NCI-H2227 treated with DMSO at 0.1 percent for 48 hours (cell line): ENCODE measurements around the gene OSBPL2.

Source experiments
- DNase-seq: peaks from one replicate; lab custom pipeline; 2025; lab: John Stamatoyannopoulos, UW

Gene OSBPL2

DNA sequence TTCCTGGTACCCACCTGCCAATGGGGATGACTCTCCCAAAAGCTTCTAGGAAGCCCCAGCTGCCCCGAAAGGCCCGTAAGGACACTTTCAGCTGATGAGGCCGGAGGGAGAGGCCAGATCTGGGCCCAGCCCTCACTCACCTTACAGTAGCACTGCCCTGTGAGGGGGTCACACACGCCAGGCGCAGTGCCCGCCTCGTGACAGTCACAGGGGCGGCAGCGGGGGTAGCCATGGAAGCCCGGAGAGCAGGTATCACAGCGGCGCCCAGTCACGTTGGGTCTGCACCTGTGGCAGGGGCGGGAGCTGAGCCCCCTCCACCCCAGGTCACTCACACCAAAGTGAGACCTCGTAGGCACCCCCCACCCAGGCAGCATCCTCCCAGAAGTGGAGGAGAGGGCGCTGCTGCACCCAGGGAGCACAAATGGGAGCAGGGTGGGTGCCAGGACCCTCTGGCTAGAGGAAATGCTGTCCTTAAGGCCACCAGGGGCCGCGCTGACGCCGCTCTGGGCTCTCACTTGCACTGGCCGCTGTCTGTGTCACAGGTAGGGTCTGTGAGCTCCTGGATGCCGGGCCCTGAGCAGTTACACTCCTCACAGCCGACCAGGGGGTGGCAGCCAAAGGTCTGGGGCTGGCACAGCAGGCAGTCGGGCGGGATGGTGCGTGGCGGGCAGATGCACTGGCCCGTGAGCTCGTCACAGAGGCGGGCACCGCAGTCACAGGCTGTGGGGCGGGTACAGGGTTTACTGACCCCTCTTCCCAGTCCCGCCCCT lies 89.6 kb downstream of the OSBPL2 start:
- no peak for DNase-seq

DNA sequence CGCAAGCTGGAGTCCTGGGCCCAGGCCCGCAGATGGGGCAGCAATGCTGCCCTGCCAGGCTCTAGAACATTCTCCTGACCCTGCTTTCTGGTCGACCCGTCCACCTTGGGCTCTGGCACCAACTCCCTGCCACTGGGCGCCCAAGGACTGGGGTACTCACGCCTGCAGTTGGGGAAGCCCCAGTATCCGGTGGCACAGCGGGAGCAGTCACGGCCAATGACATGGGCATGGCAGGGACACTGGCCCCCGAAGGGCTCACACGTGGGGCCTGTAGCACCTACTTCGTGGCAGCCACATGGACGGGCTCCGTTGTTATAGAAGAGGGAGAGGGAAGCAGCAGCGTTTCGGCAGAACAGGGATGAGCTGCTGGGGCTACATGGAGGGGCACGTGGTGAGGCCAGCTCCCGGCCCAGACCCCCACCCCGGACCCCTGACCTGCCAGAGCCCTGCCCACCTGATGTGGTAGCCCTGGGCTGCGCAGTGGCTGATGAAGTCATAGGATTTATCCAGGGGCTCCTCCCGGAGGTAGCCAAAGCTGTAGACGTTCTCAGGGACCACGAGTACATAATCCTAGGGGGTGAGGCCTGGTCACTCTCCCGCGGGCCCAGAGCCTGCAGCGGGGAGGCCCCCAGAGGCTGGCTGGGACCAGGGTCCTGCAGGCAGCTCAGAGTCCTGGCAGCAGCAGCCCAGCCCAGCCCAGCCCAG lies 90.5 kb downstream of the OSBPL2 start:
- no peak for DNase-seq

DNA sequence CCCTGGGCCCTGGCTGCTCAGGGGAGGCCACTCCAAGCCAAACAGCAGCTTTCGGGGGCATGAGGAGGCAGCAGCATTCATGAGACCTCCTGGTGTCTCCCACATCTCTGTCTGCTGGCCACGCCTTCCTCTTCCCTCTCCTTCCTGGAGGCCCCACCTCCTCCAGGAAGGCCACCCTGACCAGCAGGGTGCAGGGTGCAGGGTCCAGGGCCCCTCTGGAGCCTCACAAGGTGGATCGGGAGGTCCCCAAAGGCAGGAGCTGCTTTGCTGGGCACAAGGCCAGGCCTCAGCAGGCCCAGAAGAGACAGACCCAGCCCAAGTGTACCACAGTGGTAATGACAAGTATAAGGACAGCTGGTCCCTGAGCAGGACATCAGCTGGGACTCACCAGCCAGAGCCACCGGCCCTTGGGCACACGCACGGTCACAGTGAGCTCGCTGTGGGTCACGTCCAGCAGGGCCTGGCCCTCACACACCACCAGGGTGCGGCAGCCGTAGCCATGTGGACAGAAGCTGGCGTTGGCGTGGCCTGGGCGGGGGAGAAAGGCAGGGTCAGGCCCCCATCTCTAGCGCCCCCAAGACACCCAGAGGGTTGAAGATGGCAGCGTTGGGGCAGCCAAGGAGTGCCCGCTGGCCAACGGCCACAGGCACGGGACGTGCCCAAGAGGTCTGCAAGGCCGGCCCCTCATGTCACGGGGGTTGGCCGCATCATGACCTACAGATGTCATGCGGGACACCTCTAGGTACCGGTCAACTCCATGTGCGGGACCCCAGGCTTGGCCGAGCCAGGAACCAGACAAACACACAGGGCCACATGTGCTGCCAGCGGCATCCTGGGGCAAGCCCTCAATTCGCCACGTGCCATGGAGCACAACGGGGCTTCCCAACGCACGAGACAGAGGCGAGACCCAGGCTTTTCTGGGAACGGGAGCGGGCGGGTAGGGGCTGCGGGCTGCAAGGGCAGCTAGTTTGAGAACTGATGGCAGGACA lies 91.4 kb downstream of the OSBPL2 start:
- no peak for DNase-seq

GRCh38 chr20:62330576-62331317 lies 92.4 kb downstream of the OSBPL2 start:
- DNase-seq, result no peak

- DNase-seq, result no peak
Measured at GRCh38 chr20:62331347-62331746, 93.0 kb downstream of the OSBPL2 start.

DNA sequence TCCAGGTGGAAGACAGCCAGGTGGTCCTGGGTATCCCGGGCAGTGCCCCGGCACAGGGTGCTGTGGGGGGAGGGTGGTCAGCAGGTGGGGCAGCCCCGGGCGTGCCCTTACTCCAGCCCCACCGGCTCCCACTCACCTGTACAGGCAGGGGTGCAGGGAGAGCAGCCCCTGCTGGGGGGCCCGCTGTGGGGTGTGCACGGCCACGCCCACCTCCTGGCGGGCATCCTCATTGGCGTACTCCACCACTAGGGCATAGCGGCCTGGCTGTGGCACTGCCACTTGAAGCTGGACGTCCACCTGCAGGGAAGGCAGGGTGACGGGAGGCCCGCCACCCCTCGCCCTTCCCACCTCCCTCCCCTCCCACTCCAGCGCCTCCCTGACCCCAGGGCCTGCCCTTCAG lies 94.1 kb downstream of the OSBPL2 start:
- no peak for DNase-seq

DNA sequence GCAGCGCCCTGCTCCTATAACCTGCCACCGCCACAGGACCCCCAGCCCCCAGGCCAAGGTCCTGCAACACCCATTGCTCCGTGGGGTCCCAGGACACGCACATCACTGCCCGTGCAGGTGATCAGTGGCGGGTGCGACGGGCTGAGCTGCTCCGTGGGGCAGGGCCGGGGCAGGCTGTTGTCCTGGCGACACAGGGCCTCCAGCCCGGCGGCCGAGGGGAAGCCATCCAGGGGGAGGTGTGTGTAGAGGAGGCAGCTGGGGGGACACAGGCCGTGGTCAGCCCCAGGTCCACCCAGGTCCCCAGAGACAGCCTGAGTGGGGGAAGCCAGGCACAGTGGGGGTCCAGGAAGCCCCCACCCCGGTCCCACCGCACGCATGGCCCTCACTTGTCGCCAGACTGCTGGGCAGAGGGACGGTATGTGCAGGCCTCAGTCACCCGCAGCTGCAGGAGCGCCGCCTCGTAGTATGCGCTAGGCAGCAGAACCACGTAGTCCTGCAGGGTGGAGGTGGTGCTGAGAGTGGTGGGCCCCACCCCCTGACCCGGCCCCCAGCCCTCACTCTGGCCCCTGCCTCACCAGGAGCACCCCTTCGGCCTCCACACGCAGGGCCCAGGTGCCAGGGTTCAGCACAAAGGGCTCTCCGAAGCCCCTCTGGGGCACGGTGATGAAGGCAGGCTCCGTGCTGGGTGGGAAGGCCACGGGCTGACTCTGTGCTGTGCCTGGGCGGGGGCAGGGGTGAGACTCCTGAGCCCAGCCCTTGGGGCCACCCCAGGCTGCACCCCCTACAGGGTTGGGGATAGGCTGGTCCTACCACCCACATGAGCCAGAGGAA lies 94.9 kb downstream of the OSBPL2 start:
- DNase-seq, result no peak

DNA sequence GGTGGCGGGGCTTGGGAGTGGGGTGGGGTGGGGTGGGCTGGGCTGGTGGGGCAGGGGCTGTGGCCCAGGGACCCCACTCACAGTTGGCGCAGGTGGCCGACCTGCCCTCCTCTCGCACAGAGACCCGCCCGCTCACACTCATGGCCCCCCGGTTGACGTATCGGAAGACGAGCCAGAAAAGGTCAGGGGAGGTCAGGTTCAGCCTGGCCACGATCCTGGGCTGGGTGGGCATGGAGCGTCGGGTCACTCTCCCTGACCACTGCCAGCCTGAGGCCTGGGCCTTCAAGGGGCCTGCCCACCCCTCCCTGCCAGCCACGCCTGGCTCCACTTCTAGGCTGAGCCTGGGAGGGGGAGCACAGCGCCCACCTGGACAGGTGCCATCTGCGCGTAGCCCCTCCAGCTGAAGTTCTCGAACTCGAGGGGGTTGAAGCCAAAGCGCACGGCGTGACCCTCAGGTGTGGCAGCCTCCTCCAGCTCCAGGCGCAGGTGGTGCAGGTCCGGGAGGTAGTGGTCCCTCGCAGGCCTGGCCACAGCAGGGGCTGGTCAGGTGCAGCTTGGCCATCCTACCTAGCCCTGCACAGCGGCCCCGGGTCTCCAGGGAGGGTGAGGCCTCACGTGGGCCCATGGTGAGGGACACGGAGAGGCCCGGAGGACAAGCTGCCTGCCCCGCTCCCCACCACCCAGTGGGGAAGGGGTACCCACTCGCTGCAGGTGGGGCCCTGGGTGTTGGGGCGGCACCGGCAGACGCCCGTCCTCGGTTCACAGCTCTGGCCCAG lies 95.7 kb downstream of the OSBPL2 start:
- no peak for DNase-seq

- DNase-seq, result no peak
Measured at GRCh38 chr20:62334881-62335280, 96.6 kb downstream of the OSBPL2 start.

DNA sequence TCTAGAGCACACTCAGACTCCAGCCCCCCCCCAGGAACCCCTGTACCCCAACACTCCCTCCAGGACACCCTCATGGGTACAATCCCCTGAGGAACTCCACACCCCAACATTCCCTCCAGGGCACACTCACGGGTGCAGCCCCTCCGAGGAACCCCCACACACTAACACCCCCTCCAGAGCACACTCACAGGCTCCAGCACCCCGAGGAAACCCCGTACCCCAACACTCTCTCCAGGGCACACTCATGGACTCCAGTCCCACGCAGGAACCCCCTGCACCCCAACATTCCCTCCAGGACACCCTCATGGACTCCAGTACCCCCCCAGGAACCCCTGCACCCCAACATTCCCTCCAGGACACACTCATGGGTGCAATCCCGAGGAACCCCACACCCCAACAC lies 97.2 kb downstream of the OSBPL2 start:
- no peak for DNase-seq

DNA sequence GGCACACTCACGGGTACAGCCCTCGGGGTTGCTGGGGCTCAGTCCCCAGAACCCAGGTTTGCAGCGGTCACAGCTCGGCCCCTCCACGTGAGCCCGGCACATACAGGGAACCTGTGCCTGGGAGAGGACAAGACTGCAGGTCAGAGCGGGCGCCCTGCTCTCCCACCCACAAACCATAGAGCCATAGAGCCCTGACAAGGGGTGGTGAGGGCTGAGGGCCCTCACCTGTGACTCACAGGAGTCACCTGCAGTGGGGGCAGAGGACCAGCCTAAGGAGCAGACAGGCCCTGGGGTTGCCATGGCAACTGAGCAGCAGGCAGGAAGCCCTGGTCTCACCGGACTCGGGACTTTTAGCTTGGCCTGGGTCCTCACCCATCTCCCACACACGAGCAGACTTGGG lies 98.0 kb downstream of the OSBPL2 start:
- no peak for DNase-seq

GRCh38 chr20:62336775-62337557 lies 98.6 kb downstream of the OSBPL2 start:
- DNase-seq, result no peak

DNA sequence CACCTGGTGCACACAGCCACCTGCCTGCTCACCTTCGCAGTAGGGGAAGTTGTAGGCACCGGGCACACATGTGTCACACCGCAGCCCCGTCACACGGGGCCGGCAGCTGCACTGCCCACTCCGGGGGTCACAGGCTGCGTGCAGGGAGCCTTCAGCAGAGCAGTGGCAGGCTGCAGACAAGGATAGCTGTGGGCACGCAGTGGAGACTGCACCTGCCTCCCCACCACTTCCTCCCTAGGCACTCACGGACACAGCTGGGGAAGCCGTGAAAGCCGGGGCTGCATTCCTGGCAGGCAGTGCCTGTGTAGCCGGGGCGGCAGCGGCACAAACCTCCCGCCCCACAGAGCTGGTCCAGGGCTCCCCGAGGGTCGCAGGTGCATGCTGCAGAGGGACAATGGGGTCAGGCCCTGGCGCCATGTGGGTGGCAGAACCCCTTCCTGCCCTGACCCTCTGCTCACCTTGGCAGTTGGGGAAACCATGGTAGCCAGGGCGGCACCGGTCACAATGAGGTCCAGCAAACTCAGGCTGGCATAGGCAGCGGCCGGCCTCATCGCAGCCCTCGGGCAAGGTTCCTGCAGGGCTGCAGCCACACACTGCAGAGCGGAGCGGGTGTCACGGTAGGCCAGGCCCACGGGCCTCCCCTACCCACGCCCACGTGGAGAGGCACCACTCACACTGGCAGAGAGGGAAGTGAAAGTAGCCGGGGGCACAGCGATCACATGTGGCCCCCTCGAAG lies 99.4 kb downstream of the OSBPL2 start:
- no peak for DNase-seq

GRCh38 chr20:62338294-62338620 lies 99.9 kb downstream of the OSBPL2 start:
- no peak for DNase-seq

GRCh38 chr20:62339647-62340062 lies 101.3 kb downstream of the OSBPL2 start:
- DNase-seq, result no peak

DNA sequence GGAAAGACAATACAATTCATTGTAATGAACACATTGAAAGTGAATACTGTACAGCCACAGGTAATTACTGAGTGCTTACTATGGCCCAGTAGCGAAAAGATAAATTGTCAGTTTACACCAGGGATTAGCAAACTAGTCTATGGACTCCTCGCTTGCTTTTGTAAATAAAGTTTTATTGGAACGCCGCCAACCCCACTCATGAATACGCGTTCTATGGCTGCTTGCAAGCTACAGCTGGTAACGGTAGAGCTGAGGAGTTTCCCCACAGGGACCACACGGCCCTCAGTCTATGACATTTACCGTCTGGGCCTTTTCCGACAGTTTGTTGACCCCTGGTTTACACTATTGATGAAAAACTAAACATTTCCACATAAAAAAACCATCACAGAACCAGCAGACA lies 104.6 kb downstream of the OSBPL2 start:
- no peak for DNase-seq

- DNase-seq, result no peak
Measured at GRCh38 chr20:62344092-62344491, 105.8 kb downstream of the OSBPL2 start.

- DNase-seq, result no peak
Measured at GRCh38 chr20:62344782-62345181, 106.5 kb downstream of the OSBPL2 start.
